GM19025 (cell line): ENCODE data around the gene TRAK2.
"Not testable (repeated sequence)": the region's sequence is repeated elsewhere in the genome, so short reads cannot be mapped to it uniquely, and the experiment has no call there.

Experiments used
- ATAC-seq: cut with Tn5 transposase; IDR thresholded peaks from one replicate; pipeline ENCODE4 v1.9.1; 2021; ENCODE audit warnings: mild to moderate bottlenecking, low read depth, moderate library complexity; ENCODE audit not compliant: unreplicated experiment

Gene TRAK2

GRCh38 chr2:201452058-201452921 is 1.0 kb upstream of the TRAK2 start:
- no peak for ATAC-seq

DNA sequence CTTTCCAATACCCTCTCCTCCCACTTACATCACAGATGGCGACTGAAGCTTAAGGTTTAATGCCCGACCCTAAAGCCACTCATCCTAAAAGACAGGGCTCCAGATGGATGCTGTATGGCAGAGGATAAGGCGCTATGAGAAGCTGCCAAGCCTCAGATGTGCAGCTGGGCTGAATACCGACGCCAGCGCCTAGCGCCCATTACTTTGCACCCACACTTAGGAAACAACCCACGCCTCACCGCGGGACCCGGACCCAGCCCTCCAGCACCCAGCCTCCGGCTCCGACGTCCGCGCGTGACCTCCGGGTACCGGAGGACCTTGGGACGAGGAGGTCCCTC is 335 bp downstream of the TRAK2 start:
- ATAC-seq, result peak; percentile 14

GRCh38 chr2:201448701-201449100 is 2.6 kb downstream of the TRAK2 start:
- ATAC-seq, result no peak

GRCh38 chr2:201448061-201448460 is 3.2 kb downstream of the TRAK2 start:
- ATAC-seq, result no peak

DNA sequence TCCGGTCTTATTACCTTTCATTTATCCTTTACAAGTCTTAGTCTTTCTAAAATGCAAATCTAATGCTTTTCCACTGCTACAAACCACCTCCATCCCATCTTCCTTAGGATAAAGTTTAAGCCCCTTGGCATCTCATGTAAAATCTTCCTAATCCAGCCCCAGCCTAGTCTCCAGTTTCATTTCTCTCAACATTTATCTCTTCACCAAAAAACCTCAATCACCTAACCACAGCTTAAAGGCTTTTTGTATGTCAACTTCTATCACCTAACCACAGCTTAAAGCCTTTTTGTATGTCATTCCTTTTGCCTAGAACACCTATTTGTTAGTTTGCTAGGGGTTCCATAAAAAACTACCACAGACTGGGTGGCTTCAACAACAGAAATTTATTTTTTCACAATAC is 4.2 kb downstream of the TRAK2 start:
- ATAC-seq, result no peak

GRCh38 chr2:201444746-201445465 is 6.4 kb downstream of the TRAK2 start:
- ATAC-seq, result no peak

- ATAC-seq, result no peak
Observed at GRCh38 chr2:201441409-201441808, 9.8 kb downstream of the TRAK2 start.

DNA sequence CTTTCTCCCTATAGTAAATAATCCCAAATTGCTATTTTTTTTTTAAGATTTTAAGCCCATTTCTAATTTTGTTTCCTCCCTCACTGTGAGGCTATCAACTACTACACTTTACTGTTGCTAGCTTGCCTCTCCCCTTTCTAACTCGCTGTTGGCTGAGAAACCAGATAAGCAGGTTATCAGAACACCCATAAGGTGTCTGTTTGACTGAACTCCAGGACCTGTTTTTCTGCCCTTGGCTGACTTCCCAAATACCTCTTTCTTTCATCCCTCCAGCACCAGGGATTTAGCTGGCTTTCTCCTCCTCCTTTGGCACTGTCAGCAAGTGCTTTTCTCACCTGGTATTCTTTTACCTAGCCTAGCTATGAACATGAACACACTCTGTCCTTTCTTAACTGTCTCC is 11.1 kb downstream of the TRAK2 start:
- no peak for ATAC-seq

- ATAC-seq, result not testable (repeated sequence)
Observed at GRCh38 chr2:201439336-201439922, 11.8 kb downstream of the TRAK2 start.

DNA sequence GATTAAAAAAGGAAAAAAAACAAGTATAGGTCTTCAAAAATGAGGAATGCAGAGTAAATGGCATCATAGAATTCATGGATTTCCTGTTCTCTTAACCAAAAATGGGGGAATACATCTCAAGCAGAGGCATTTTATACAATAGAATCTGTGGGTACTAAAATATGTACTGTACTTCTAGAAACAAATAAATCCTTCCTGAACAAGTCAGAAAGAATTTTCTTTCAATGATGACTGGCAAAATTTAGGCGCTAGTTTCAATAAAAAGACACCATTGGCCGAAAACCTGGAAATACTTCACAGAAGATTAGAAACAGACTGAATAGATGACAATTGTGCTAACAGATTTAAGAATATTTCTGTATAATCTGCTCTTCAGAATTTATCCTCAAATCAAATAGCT is 15.1 kb downstream of the TRAK2 start:
- no peak for ATAC-seq

DNA sequence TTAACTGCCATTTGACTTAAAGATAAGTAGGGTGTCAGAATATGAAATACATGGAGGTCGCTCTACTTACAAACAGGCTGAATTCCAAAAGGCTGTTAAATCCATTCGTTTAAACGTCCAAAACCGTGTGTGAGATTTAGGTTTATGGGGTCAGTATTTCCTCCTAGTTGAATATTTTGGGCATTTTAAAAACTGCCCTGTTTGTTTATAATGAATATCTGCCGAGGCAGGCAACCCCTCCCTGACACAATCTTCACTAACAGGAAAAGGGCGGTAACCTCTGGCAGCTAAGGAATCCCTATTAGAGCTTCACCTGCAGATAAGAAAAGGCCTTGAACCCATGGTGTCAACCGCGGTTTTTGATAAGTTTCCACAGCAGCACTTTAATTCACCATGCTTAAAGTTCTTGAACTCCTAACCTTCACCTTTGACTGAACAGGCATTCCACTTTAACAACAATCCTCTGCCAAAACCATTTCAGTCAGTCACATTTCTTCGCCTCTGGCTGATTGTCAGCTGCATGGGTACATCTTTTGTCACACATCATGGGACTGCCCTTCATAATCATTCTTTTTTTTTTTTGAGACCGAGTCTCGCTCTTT is 17.8 kb downstream of the TRAK2 start:
- ATAC-seq, result no peak

DNA sequence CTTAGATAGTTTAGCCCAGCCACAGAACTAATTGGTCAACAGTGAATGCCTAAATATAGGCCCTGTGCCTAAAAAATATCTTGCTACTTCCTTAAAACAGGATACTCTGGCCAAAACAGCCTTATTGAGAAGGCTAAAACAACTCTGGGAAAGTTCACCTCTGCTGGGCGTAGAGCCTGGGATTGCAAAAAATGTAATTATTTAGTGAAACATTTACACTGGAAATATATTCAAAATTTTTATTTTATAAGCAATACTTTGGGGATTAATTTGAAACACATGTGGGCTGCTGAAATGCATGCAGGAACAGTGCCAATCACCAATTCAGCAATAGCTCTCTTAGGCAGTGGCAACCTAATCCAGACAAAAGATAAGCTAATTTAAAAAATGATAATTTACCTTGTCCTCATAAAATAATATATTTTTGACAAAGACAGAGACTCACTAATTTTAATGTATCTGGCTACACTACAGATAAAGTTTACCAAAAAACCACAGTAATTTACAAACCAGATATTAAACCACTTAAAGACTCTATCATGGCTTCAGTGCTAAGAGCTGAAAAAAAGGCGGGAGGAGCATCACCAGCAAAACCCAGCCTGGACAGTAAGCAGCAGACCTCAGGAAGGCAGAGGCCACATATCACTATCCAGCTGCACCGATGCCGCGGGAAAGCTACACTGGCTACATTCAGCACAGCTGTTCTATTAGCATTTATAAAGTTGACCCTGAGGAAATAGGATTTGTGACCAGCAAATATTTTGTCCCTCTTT is 18.5 kb downstream of the TRAK2 start:
- ATAC-seq, result no peak

DNA sequence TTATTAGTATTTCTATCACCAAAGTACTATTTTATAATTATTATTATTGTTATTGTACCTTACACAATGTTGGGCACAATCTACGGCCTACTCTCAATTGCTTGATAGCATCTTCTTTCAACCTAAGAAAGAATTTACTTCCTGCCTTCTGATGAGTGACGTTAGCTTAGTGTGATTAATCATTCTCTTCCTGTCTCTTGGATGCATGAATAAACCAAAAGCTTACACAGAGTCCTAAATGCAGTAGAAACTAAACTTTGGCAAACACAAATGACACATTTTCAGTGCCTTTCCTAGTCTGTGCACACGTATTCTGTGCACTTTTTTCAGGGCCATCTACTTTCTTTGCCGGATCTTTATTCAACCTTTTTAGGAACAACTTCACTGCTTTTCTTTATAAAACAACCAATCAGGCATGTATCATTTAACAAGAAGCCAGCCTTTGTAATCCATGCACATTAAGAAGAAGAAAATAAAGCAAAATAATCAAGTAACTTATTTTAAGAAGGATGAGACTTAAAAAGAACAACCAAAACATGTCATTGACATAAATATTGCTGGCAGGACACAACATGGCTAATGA is 19.1 kb downstream of the TRAK2 start:
- no peak for ATAC-seq

GRCh38 chr2:201430839-201431238 is 20.4 kb downstream of the TRAK2 start:
- ATAC-seq, result no peak

DNA sequence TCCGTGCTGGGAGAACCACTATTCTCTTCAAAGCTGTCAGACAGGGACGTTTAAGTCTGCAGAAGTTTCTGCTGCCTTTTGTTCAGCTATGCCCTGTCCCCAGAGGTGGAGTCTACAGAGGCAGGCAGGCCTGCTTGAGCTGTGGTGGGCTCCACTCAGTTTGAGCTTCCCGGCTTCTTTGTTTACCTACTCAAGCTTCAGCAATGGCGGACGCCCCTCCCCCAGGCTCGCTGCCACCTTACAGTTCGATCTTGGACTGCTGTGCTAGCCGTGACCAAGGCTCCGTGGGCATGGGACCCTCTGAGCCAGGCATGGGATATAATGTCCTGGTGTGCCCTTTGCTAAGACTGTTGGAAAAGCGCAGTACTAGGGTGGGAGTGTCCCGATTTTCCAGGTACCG is 20.9 kb downstream of the TRAK2 start:
- ATAC-seq, result not testable (repeated sequence)

DNA sequence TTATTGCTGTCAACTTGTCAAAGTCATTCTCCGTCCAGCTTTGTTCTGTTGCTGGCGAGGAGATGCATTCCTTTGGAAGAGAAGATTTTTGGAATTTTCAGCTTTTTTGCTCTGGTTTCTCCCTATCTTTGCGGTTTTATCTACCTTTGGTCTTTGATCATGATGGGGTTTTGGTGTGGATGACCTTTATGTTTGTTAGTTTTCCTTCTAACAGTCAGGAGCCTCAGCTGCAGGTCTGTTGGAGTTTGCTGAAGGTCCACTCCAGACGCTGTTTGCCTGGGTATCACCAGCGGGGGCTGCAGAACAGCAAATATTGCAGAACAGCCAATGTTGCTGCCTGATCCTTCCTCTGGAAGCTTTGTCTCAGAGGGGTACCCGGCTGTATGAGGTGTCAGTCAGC is 21.4 kb downstream of the TRAK2 start:
- ATAC-seq, result not testable (repeated sequence)

DNA sequence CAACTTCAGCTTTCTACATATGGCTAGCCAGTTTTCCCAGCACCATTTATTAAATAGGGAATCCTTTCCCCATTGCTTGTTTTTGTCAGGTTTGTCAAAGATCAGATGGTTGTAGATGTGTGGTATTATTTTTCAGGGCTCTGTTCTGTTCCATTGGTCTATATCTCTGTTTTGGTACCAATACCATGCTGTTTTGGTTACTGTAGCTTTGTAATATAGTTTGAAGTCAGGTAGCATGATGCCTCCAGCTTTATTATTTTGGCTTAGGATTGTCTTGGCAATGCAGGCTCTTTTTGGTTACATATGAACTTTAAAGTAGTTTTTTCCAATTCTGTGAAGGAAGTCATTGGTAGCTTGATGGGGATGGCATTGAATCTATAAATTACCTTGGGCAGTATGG is 22.9 kb downstream of the TRAK2 start:
- ATAC-seq, result not testable (repeated sequence)

GRCh38 chr2:201425952-201426351 is 25.3 kb downstream of the TRAK2 start:
- ATAC-seq, result no peak

DNA sequence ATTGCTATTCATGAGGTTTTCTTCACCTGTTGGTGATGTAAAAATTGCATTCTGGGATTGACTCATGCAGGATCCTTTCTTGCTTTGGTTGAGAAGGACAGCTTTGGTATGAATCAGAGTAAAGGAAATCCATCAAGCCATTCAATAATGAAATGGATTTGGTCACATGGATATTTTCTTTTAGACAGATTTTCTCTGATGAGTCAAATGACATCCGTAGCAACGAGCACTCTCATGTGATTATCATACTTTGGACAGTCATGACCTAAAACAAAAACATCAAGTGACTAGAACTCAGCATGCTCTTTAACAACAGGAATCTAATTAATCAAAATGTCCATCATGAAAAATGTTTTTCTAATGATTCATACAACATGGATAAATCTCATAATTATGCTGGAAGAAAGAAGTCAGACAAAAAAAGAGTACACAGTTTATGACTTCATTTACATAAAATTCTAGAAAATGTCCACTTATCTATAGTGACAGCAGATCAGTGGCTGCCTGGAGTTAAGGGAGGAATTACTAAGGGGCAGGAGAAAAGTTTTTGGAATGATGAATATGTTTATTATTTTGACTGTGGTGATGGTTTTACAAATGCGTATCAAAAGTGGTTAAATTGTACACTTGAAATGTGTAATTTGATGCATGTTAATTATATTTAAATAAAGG is 30.7 kb downstream of the TRAK2 start:
- ATAC-seq, result no peak

GRCh38 chr2:201419986-201420385 is 31.3 kb downstream of the TRAK2 start:
- no peak for ATAC-seq
